Measurements from ENCODE around the gene KRTAP12-3.
"Not testable (repeated sequence)": the region's sequence is repeated elsewhere in the genome, so short reads cannot be mapped to it uniquely, and the experiment has no call there.

Gene KRTAP12-3

DNA sequence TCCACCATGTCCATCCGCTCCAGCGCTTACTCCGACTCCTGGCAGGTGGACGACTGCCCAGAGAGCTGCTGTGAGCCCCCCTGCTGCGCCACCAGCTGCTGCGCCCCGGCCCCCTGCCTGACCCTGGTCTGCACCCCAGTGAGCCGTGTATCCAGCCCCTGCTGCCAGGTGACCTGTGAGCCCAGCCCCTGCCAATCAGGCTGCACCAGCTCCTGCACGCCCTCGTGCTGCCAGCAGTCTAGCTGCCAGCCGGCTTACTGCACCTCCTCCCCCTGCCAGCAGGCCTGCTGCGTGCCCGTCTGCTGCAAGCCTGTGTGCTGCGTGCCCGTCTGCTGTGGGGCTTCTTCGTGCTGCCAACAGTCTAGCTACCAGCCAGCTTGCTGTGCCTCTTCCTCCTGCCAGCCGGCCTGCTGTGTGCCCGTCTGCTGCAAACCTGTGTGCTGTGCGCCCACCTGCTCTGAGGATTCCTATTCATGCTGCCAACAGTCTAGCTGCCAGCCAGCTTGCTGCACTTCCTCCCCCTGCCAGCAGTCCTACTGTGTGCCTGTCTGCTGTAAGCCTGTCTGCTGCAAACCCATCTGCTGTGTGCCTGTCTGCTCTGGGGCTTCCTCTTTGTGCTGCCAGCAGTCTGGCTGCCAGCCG is 30.4 kb upstream of the KRTAP12-3 start:
- not testable (repeated sequence) for DNase-seq

DNA sequence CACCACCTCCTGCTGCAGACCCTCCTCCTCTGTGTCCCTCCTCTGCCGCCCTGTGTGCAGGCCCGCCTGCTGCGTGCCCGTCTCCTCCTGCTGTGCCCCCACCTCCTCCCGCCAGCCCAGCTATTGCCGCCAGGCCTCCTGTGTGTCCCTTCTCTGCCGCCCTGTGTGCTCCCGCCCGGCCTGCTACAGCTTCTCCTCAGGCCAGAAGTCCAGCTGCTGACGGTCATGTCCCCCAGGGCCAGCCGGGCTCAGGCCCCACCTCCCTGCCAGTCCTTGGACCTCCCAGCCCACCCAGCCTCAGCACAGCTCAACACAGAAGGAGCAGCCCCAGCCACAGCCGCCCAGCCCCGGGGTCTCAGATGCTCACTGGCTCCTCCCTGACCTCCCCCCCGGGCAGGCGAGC is 29.9 kb upstream of the KRTAP12-3 start:
- not testable (repeated sequence) for DNase-seq

GRCh38 chr21:44628707-44629391 is 28.9 kb upstream of the KRTAP12-3 start:
- no peak for DNase-seq

DNA sequence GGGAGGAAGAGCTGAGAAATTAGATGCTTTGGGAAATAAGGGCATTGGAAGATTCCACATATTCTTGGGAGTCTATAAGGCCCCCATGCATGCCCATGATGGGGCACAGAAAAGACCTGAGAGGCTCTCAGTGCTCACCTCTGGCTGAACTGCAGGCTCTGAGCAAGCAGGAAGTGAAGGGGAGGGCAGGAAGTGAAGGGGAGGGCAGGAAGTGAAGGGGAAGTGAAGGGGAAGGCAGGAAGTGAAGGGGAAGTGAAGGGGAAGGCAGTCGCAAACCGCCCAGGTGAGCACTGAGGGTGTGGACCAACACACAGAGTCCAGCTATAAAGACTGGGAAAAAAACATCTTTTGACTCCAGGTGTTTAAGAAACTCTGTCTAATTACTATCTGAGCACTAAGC is 27.3 kb upstream of the KRTAP12-3 start:
- DNase-seq: no peak

GRCh38 chr21:44632067-44632466 is 25.7 kb upstream of the KRTAP12-3 start:
- no peak for DNase-seq

DNA sequence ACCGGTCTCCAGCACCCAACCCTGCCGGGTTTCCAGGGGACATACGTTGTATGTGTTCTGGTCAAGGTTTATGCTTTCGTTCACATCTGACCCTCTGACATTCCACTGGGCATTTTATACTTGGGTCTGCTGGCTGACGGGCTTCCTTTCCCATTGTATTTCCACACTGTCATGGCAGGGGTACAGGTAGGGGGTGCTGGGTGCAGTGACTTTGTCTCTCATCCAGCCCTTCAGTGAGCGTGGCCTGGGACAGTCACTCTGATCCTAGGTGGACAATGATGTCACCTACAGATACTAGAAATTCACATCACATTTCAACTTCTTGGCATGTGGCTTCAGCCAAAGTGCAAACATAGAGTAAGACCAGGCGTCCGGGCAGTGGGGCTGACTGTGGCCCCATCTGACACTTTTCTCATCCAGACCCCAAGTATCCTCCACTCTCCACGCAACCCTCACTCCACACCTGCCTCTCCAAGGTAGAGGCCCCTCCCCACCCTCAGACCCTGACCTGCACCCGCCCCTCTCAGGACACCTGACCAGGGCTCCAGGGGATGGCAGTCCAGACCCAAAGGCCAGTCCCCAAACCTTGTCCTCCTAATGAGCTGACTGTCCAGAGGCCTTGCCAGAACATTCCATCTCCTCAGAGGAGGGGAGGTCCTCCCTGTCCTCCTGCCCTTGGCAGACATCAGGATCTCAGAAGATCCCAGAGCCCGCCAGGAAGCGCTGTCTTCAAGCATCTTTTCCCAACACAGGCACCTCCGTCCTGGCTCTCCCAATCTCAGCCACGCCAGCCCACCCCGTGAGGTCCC is 21.3 kb upstream of the KRTAP12-3 start:
- DNase-seq: no peak

DNA sequence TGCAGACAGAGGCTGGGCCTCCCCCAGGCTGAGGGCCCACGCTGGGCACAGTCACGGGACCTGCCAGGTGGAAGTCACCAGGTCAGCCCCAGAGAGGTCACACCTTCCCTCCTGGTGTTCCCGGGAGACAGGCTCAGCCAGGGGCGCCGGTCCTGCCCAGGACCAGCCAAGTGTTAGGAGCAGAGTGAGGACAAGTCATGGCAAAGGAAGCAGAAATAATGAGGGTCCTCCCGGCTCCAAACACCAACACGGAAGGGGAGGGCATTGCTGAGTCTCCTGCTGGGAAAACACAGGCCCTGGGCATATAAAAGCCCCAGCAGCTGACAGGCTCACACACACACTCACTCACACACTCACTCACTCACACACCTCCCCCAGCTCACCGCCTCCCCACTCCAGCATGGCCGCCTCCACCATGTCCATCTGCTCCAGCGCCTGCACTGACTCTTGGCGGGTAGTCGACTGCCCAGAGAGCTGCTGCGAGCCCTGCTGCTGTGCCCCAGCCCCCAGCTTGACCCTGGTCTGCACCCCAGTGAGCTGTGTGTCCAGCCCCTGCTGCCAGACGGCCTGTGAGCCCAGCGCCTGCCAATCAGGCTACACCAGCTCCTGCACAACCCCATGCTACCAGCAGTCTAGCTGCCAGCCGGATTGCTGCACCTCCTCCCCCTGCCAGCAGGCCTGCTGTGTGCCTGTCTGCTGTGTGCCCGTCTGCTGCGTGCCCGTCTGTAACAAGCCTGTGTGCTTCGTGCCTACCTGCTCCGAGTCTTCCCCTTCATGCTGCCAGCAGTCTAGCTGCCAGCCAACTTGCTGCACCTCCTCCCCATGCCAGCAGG is 20.5 kb upstream of the KRTAP12-3 start, which contains the start of gene KRTAP10-10:
Gene KRTAP10-10, plus strand, starts transcription at position 339 of the 833 bp plus-strand sequence. Its CDS starts 62 bp downstream, at position 401.
- DNase-seq: no peak

GRCh38 chr21:44637851-44638348 is 19.8 kb upstream of the KRTAP12-3 start:
- DNase-seq: not testable (repeated sequence)

DNA sequence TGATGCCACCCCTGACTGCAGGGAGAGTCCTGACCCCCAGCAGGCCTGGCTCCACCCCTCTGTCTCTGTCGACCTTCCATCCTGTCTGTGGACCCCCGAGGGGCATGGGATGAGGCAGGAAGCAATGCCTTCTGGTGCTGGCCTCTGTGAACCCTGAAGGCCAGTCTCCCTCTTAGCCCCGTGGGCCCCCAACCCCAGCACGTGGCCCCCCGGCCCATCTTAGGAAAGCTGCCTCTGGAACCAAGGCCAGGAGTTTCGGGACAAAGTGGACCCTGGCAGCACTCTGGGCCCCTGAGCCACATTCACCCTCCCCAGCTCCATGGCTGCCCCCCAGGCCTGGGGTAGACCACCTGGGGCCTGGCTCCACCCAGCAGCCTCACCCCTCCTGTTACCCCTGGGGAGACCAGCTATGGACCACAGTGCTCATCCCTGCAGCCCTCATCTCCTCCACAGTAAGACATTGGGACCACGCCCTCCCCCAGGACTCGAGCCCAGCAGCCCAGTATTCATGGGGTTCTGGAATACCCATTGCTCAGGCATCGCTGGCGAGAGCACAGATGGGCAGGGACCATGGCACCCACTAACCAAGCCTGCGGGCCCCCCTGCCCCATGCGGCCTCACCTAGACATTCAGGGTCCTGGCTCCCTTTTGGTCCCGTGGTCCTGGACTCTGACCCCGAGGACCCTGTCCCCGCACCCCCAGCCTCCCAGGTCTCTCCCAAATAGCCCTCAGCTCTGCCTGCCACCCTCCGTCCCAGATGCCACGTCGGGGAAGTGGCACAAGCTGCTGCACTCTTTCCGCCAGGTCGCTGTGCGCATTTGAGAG is 19.0 kb upstream of the KRTAP12-3 start:
- not testable (repeated sequence) for DNase-seq

DNA sequence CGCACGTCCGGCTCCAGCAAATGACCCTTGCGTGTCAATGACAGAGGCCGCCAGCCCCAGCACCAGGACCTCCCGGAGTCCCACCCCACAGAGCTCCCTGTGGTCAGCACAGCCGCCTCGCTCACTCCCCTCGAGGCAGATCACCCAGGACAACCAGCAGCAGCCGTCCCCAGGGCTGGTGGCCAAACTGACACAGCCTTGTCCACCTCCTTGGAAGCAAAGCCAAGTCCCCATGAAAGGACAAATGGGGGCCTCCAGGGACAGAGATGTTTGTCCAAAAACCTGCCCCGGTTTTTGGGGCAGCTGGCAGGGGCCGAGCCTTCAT is 18.4 kb upstream of the KRTAP12-3 start:
- no peak for DNase-seq

- no peak for DNase-seq
Measured at GRCh38 chr21:44640761-44641160, 17.0 kb upstream of the KRTAP12-3 start.

DNA sequence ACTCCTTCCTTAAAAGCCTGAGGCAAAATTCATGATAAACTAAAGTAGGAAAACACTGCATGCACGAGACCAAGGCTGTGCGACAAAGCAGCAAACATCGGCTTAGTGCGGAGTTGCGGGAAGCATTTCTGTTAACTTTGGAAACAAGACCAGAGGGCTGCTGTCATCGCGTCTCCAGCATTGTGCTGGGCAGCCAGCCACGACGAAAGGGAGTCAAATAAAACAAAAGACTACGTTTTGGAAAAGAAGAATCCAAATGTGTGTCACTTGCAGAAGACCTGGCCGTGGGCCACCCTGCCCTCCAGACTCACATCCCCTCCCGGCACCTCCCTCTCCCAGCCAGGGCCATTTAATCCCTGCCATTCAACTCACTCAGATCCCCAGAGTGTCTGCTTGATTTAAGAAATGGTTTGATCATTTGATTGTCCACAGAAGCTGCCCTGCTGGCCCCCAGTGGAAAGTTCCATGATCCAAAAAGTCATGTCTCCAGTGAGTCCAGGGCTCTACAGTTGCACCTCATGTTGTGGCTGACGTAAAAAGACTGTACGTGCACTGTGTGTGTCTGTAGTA is 13.9 kb upstream of the KRTAP12-3 start:
- no peak for DNase-seq

GRCh38 chr21:44644878-44645277 is 12.9 kb upstream of the KRTAP12-3 start:
- DNase-seq: no peak

DNA sequence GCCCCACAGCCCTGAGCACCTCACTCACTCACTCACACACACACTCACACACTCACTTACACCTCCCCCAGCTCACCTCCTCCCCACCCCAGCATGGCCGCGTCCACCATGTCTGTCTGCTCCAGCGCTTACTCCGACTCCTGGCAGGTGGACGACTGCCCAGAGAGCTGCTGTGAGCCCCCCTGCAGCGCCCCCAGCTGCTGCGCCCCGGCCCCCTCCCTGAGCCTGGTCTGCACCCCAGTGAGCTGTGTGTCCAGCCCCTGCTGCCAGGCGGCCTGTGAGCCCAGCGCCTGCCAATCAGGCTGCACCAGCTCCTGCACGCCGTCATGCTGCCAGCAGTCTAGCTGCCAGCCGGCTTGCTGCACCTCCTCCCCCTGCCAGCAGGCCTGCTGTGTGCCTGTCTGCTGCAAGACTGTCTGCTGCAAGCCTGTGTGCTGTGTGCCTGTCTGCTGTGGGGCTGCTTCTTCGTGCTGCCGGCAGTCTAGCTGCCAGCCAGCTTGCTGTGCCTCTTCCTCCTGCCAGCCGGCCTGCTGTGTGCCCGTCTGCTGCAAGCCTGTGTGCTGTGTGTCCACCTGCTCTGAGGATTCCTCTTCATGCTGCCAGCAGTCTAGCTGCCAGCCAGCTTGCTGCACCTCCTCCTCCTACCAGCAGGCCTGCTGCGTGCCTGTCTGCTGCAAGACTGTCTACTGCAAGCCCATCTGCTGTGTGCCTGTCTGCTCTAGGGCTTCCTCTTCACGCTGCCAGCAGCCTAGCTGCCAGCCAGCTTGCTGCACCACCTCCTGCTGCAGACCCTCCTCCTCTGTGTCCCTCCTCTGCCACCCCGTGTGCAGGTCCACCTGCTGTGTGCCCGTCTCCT is 11.1 kb upstream of the KRTAP12-3 start, which contains the start of gene KRTAP10-11:
Gene KRTAP10-11, plus strand, starts transcription at position 49 of the 856 bp plus-strand sequence. Its CDS starts 45 bp downstream, at position 94.
- DNase-seq: not testable (repeated sequence)

DNA sequence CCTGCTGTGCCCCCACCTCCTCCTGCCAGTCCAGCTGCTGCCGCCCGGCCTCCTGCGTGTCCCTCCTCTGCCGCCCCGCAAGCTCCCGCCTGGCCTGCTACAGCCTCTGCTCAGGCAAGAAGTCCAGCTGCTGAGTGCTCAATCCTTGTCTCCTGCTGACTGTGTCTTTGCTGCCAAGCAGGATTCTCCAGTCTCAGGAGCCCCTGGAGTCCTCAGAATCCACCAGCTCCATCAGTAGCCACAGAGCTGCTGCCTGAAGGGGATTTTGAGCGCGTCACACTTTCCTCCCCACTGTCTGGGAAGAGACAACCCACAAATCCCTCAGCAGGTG is 10.5 kb upstream of the KRTAP12-3 start:
- no peak for DNase-seq

DNA sequence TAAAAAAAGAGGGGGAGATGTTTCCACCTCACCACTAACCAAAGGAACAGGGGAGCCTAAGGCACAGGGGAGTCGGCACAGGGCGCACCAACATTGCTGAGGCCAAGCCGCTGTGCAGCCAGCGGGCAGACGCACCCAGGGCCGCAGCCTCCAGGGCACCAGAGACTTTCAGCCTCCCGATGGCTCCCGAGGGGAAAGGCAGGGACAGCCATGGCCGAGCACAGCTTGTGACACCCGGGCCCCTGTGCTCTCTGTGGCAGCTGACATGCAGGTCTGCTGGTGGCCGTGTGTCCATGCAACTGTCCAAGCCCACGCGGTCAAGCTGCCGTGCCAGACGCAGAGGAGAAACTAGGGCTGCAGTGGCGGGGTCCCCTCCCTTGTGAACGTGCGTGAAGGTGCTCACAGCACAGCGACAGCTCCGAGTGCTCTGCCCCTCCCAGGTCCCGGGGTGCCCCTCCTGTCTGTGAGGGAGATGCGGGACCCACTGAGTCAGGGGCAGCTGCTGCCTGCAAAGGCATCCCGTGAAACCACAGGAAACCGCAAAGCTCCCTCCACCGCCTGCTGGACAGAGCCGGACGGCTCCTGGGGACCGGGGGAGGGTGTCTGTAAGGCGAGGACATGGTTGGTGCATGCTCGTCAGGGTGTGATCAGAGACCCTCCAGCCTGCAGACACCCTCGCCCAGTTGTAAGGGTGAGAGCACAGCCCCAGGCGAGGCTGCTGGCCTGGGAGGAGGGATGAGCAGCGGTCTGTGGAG is 9.0 kb upstream of the KRTAP12-3 start:
- DNase-seq: no peak

DNA sequence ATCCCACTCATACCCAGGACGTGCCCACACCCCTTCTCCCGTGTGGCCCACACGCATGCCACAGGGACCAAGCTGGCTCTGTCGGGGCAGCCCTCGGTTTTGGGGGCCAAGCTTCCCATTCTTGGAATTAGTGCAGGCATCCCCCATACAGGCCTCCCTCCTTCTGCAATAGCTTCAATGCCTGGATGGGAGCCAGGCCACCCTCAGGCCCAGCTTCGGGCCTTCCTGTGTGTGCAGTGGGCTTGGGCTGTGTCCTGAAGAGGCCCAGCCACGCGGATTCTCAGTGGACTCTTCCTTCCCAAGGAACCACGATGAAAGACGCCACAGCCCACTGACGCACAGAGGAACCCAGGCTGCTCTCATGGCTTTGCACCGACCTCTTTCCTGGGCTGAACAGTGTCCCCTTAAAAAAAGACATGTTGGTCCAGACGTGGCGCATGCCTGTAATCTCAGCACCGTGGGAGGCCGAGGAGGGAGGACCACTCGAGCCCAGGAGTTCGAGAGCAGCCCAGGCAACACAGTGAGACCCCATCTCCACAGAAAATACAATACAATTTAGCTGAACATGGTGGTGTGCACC is 8.1 kb upstream of the KRTAP12-3 start:
- DNase-seq: no peak
